DOHH2 (cell line): Measurements from ENCODE around the gene DSCAML1.

Experiments
- H3F3A ChIP-seq: fragments of 200-600 bp; sonication (generic), shearing (Covaris generic); 2 replicates; pipeline ENCODE4 v1.6.0; 2016; ENCODE audit warnings: antibody characterized with exemption, mild to moderate bottlenecking; ENCODE audit not compliant: control insufficient read depth, insufficient read depth
- H3K27ac ChIP-seq: fragments of 200-600 bp; sonication (generic); 2 replicates; pipeline ENCODE4 v1.5.1; 2014; ENCODE audit warnings: low read depth, mild to moderate bottlenecking, low read length, moderate library complexity
- H3K27me3 ChIP-seq: fragments of 200-600 bp; sonication (generic); 2 replicates; pipeline ENCODE4 v1.6.1; 2014; ENCODE audit warnings: mild to moderate bottlenecking, low read length, mixed read lengths; ENCODE audit not compliant: control insufficient read depth
- H3K36me3 ChIP-seq: fragments of 200-600 bp; sonication (generic); 2 replicates; pipeline ENCODE4 v1.6.1; 2014; ENCODE audit warnings: mild to moderate bottlenecking, low read length, moderate library complexity, mixed read lengths; ENCODE audit not compliant: control insufficient read depth
- H3K4me1 ChIP-seq: fragments of 200-600 bp; sonication (generic); 2 replicates; pipeline ENCODE4 v1.6.1; 2014; ENCODE audit warnings: mild to moderate bottlenecking, low read length, mixed read lengths; ENCODE audit not compliant: control insufficient read depth
- H3K4me2 ChIP-seq: fragments of 200-600 bp; sonication (generic); 2 replicates; pipeline ENCODE4 v1.6.0; 2014; ENCODE audit warnings: mild to moderate bottlenecking, low read length, moderate library complexity
- H3K4me3 ChIP-seq: fragments of 200-600 bp; sonication (generic); 2 replicates; pipeline ENCODE4 v1.5.1; 2014; ENCODE audit warnings: mild to moderate bottlenecking, low read length, mixed read lengths
- H3K79me2 ChIP-seq: fragments of 200-600 bp; sonication (generic); 2 replicates; pipeline ENCODE4 v1.6.1; 2014; ENCODE audit warnings: mild to moderate bottlenecking, low read length, mixed read lengths; ENCODE audit not compliant: control insufficient read depth
- H3K9me2 ChIP-seq: fragments of 200-600 bp; sonication (generic); replicated peaks from 2 replicates; pipeline ENCODE4 v1.6.1; 2014; ENCODE audit warnings: mild to moderate bottlenecking, low read length, mixed read lengths; ENCODE audit not compliant: control insufficient read depth
- H3K9me3 ChIP-seq: fragments of 200-600 bp; sonication (generic); 2 replicates; pipeline ENCODE4 v1.6.1; 2014; ENCODE audit warnings: antibody characterized with exemption, low read length, mixed read lengths; ENCODE audit not compliant: control insufficient read depth, insufficient read depth
- H4K20me1 ChIP-seq: fragments of 200-600 bp; sonication (generic); 2 replicates; pipeline ENCODE4 v1.6.0; 2014; ENCODE audit warnings: low read depth, mild to moderate bottlenecking, antibody characterized with exemption, low read length, moderate library complexity; ENCODE audit not compliant: control insufficient read depth, insufficient read depth
- CTCF ChIP-seq: fragments of 200-600 bp; sonication (generic); IDR thresholded peaks from one replicate; pipeline ENCODE4 v1.5.1; 2014; ENCODE audit warnings: antibody characterized with exemption, mild to moderate bottlenecking, low read depth, low read length; ENCODE audit not compliant: poor library complexity, severe bottlenecking
- EZH2phosphoT487 ChIP-seq: fragments of 200-600 bp; sonication (generic); IDR thresholded peaks from 2 replicates; pipeline ENCODE4 v1.6.1; 2017; ENCODE audit warnings: borderline replicate concordance, mild to moderate bottlenecking, antibody characterized with exemption, low read length, moderate library complexity, mixed read lengths

Gene DSCAML1

GRCh38 chr11:117421476-117421875 is 375.5 kb downstream of the DSCAML1 start:
- TF ChIP-seq EZH2phosphoT487 = no peak

GRCh38 chr11:117421041-117421440 is 376.0 kb downstream of the DSCAML1 start:
- Histone ChIP-seq H4K20me1 (no peaks in the 10 kb centered on the region), H3K9me2 (no peaks in the 10 kb centered on the region), H3K4me2 (no peak overlapping the region), H3K9me3 (no peaks in the 10 kb centered on the region), H3K79me2 (no peaks in the 10 kb centered on the region), H3K36me3 (no peaks in the 10 kb centered on the region), H3K27ac (no peak overlapping the region), H3K4me1 (no peaks in the 10 kb centered on the region), H3K4me3 (no peak overlapping the region), H3K27me3 (peaks cover 11% of the 10 kb centered on the region; the same call in 1 of the 2 replicates), H3F3A (no peaks in the 10 kb centered on the region)
- no peak for TF ChIP-seq EZH2phosphoT487
- no peak for TF ChIP-seq CTCF

More at GRCh38 chr11:117421476-117421875, 375.5 kb downstream of the DSCAML1 start:
- no peak overlapping the region for H3K27ac ChIP-seq
- H4K20me1 ChIP-seq = no peaks in the 10 kb centered on the region
- no peaks in the 10 kb centered on the region for H3F3A ChIP-seq
- H3K9me2 ChIP-seq = no peaks in the 10 kb centered on the region
- H3K4me1 ChIP-seq = no peaks in the 10 kb centered on the region
- H3K4me2 ChIP-seq = no peak overlapping the region
- H3K9me3 ChIP-seq = no peaks in the 10 kb centered on the region
- no peaks in the 10 kb centered on the region for H3K79me2 ChIP-seq
- peaks cover 11% of the 10 kb centered on the region; the same call in 1 of the 2 replicates for H3K27me3 ChIP-seq
- H3K36me3 ChIP-seq = no peaks in the 10 kb centered on the region
- H3K4me3 ChIP-seq = no peak overlapping the region

GRCh38 chr11:117420598-117420997 is 376.4 kb downstream of the DSCAML1 start:
- Histone ChIP-seq H3K9me3 (no peaks in the 10 kb centered on the region), H3K4me3 (no peak overlapping the region), H3K36me3 (no peaks in the 10 kb centered on the region), H3K9me2 (no peaks in the 10 kb centered on the region), H4K20me1 (no peaks in the 10 kb centered on the region), H3K27ac (no peak overlapping the region), H3K79me2 (no peaks in the 10 kb centered on the region), H3K27me3 (peaks cover 14% of the 10 kb centered on the region; the same call in 1 of the 2 replicates), H3F3A (no peaks in the 10 kb centered on the region), H3K4me2 (no peak overlapping the region), H3K4me1 (no peaks in the 10 kb centered on the region)
- no peak for TF ChIP-seq EZH2phosphoT487
- TF ChIP-seq CTCF = no peak

- no peak overlapping the region for H3K27ac ChIP-seq
- no peaks in the 10 kb centered on the region for H3K4me1 ChIP-seq
- no peaks in the 10 kb centered on the region for H3K9me3 ChIP-seq
- no peaks in the 10 kb centered on the region for H3K9me2 ChIP-seq
- H3K27me3 ChIP-seq = peaks cover 17% of the 10 kb centered on the region; the same call in 1 of the 2 replicates
- H3K36me3 ChIP-seq = no peaks in the 10 kb centered on the region
- no peaks in the 10 kb centered on the region for H4K20me1 ChIP-seq
- H3K79me2 ChIP-seq = no peaks in the 10 kb centered on the region
- H3K4me3 ChIP-seq = no peak overlapping the region
- no peaks in the 10 kb centered on the region for H3F3A ChIP-seq
- no peak overlapping the region for H3K4me2 ChIP-seq
- TF ChIP-seq CTCF = no peak
- TF ChIP-seq EZH2phosphoT487 = no peak
Measured at GRCh38 chr11:117420143-117420485, 376.9 kb downstream of the DSCAML1 start.
